ENCODE data around the gene CORIN. TPM values are rescaled to one million over a fixed set of nuclear protein-coding genes. Genes with fewer than 3 reads are reported as not detected.
A peak's percentile ranks its signal among the peaks of the same experiment; 100 is the strongest.

CORIN gene
- total and polyA plus RNA-seq, 2 of the 13 experiments (the other 11 are each of a cell fraction or from before 2014, with no cell fraction given), result 0.84 to 1.2 TPM

DNA sequence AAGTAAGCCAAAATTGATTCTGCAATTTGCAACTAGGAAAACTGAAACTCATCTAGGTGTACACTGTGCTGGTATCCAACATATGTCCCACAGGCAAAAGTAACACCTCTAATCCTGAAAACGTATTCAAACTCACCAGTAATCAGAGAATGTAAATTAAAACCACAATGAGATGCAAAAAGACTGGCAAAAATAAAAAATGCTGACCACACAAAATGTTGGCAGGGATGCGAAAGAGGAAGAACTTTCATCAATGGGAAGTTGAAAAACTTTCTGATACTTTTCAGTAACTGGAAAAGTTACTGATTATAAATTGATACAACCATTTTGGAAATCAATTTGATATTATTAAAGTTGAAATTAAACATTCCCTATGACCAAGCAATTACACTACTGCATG, 20.1 kb upstream of the CORIN start:
- no peak for FAIRE-seq

DNA sequence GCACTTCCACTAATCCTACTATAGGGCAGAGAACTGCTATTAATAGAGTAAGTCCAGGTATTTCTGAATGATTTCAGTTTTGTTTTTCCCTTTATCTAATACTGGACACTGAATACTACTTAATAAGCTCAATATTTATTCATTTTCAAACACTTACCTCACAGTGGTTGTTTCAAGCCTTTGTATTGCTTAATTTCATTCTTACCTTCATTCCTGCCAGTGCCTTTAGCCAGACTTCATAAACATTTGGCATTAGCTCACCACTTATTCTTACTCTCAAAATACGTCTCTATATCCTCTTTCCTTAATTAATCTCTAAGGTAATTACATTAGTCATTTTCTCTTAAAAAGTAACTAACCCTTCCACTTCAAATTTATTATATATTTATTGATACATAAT, 18.8 kb upstream of the CORIN start:
- no peak for ATAC-seq
- no peaks in the 10 kb centered on the region for H3K79me2 ChIP-seq (ENCODE audit: insufficient read depth, low read length)
- no peaks in the 10 kb centered on the region for H3K27me3 ChIP-seq (ENCODE audit: control insufficient read depth in 1 of 2, insufficient read depth in 2 of 2, low read length in 2 of 2)
- TF ChIP-seq ZNF773 (CRISPR knock-in tag; IDR thresholded peaks at IDR 0.05; ENCODE audit: borderline replicate concordance) (no peak), ZNF33B (CRISPR knock-in tag; IDR thresholded peaks at IDR 0.05) (no peak), SP4 (CRISPR knock-in tag; IDR thresholded peaks at IDR 0.05) (no peak)
- CTCF ChIA-PET (ENCODE audit: low intra/inter-chr PET ratio, low total read pairs), result no interaction called here
- H3K9me3 ChIP-seq (ENCODE audit: low read length), result no peaks in the 10 kb centered on the region
- intact Hi-C loops (cut with micrococcal nuclease; ENCODE audit: unreplicated experiment) (loop anchor here (5.0 kb wide), 1 partner anchor 41 kb away; no protein-coding TSS in a partner anchor), in situ Hi-C loops (cut with HindIII; ENCODE audit: extremely low pct_ligation_motif_present, low pct_unique_long_range_greater_than_20kb) (no loop called here)
- H4K20me1 ChIP-seq (ENCODE audit: insufficient read depth, low read length), result no peaks in the 10 kb centered on the region
- POLR2A ChIA-PET, result no interaction called here
- H3K36me3 ChIP-seq (replicated peaks in 1 of 2; ENCODE audit: control insufficient read depth in 1 of 2, insufficient read depth in 2 of 2, low read length in 2 of 2), result peaks cover 8 to 36% of the 10 kb centered on the region in 2 experiments
- no peaks in the 10 kb centered on the region for H3K4me1 ChIP-seq (ENCODE audit: insufficient read depth, low read length)
- H2AFZ ChIP-seq (ENCODE audit: low read length), result no peak overlapping the region
- DNase-seq (ENCODE audit: low spot score), result no peak
- BruUV-seq (replicated peaks), result no TSS peak
- no peak overlapping the region for H3K27ac ChIP-seq (ENCODE audit: extremely low read length, insufficient read depth, low read length)
- no peak overlapping the region for H3K4me2 ChIP-seq (ENCODE audit: low read depth, low read length)
- FAIRE-seq, result no peak
- WGBS (ENCODE audit: low lambda C conversion rate), result 91% methylated on average over 1 of the region's 1 CpG
- H3K9ac ChIP-seq (ENCODE audit: insufficient read depth, low read depth, low read length), result no peak overlapping the region
- H3K4me3 ChIP-seq (replicated peaks in 1 of 3; ENCODE audit: insufficient read depth in 1 of 3, low read depth in 2 of 3, low read length in 3 of 3), result no peak overlapping the region

More for the DNA sequence above, 20.1 kb upstream of the CORIN start:
- Histone ChIP-seq H3K36me3 (replicated peaks in 1 of 2; ENCODE audit: control insufficient read depth in 1 of 2, insufficient read depth in 2 of 2, low read length in 2 of 2) (peaks cover 8 to 34% of the 10 kb centered on the region in 2 experiments), H3K4me3 (replicated peaks in 1 of 3; ENCODE audit: insufficient read depth in 1 of 3, low read depth in 2 of 3, low read length in 3 of 3) (no peak overlapping the region), H3K9me3 (ENCODE audit: low read length) (no peaks in the 10 kb centered on the region), H3K9ac (ENCODE audit: insufficient read depth, low read depth, low read length) (no peak overlapping the region), H4K20me1 (ENCODE audit: insufficient read depth, low read length) (no peaks in the 10 kb centered on the region), H3K79me2 (ENCODE audit: insufficient read depth, low read length) (no peaks in the 10 kb centered on the region), H3K27ac (ENCODE audit: extremely low read length, insufficient read depth, low read length) (no peak overlapping the region), H3K4me1 (ENCODE audit: insufficient read depth, low read length) (no peaks in the 10 kb centered on the region), H3K4me2 (ENCODE audit: low read depth, low read length) (no peak overlapping the region), H2AFZ (ENCODE audit: low read length) (no peak overlapping the region), H3K27me3 (ENCODE audit: control insufficient read depth in 1 of 2, insufficient read depth in 2 of 2, low read length in 2 of 2) (no peaks in the 10 kb centered on the region)
- intact Hi-C loops (cut with micrococcal nuclease; ENCODE audit: unreplicated experiment) (loop anchor here (5.0 kb wide), 1 partner anchor 39 kb away; no protein-coding TSS in a partner anchor), in situ Hi-C loops (cut with HindIII; ENCODE audit: extremely low pct_ligation_motif_present, low pct_unique_long_range_greater_than_20kb) (no loop called here)
- TF ChIP-seq MAFF (IDR thresholded peaks at IDR 0.05; ENCODE audit: low read depth, low read length), result peak; percentile 96
- TF ChIP-seq, protein P1, sequence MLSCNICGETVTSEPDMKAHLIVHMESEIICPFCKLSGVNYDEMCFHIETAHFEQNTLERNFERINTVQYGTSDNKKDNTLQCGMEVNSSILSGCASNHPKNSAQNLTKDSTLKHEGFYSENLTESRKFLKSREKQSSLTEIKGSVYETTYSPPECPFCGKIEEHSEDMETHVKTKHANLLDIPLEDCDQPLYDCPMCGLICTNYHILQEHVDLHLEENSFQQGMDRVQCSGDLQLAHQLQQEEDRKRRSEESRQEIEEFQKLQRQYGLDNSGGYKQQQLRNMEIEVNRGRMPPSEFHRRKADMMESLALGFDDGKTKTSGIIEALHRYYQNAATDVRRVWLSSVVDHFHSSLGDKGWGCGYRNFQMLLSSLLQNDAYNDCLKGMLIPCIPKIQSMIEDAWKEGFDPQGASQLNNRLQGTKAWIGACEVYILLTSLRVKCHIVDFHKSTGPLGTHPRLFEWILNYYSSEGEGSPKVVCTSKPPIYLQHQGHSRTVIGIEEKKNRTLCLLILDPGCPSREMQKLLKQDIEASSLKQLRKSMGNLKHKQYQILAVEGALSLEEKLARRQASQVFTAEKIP (CRISPR knock-in tag; IDR thresholded peaks at IDR 0.05; ENCODE audit: borderline replicate concordance), result no peak
- TF ChIP-seq MAFK (conservative IDR thresholded peaks at IDR 0.05 in 1 of 2, IDR thresholded peaks at IDR 0.05 in 1 of 2; ENCODE audit: low read length in 2 of 2), result peak; percentile 95 to 97
- DNase-seq (ENCODE audit: low spot score), result no peak
- no peak for ATAC-seq
- POLR2A ChIA-PET, result no interaction called here
- CTCF ChIA-PET (ENCODE audit: low intra/inter-chr PET ratio, low total read pairs), result no interaction called here
- BruUV-seq (replicated peaks), result no TSS peak
- WGBS (ENCODE audit: low lambda C conversion rate), result 100% methylated on average over 2 of the region's 2 CpGs

Measured in HepG2 (cell line).